GM06990 (cell line): Measurements from ENCODE around the gene RAB6B.
"Not testable (repeated sequence)": the region's sequence is repeated elsewhere in the genome, so short reads cannot be mapped to it uniquely, and the experiment has no call there.

Experiments used
- DNase-seq: peaks from one replicate; pipeline ENCODE4 v3.0.0-alpha.2; 2011; ENCODE audit not compliant: insufficient read length; ENCODE audit errors: extremely low read depth
- H3K27me3 ChIP-seq: replicated peaks from 2 replicates; pipeline ENCODE4 v1.6.0; 2011; ENCODE audit warnings: low read length; ENCODE audit not compliant: control insufficient read depth, insufficient read depth
- H3K36me3 ChIP-seq: 2 replicates; pipeline ENCODE4 v1.5.1; 2011; ENCODE audit warnings: low read length; ENCODE audit not compliant: control insufficient read depth, insufficient read depth
- H3K4me3 ChIP-seq: replicated peaks from 2 replicates; pipeline ENCODE4 v1.5.1; 2011; ENCODE audit warnings: low read depth, mild to moderate bottlenecking, control low read depth, low read length
- CTCF ChIP-seq: IDR thresholded peaks from 2 replicates; pipeline ENCODE4 v1.5.1; 2011; ENCODE audit warnings: low read length, control low read depth, mild to moderate bottlenecking, inconsistent platforms; ENCODE audit not compliant: insufficient read depth, poor library complexity, severe bottlenecking

Gene RAB6B

GRCh38 chr3:133782454-133782853, 113.2 kb downstream of the RAB6B start:
- no peak for DNase-seq
- TF ChIP-seq CTCF = no peak
- Histone ChIP-seq H3K4me3 (no peak overlapping the region), H3K27me3 (no peaks in the 10 kb centered on the region; the same call in 1 of the 2 replicates), H3K36me3 (no peaks in the 10 kb centered on the region)

- no peaks in the 10 kb centered on the region for H3K36me3 ChIP-seq
- DNase-seq = no peak
- TF ChIP-seq CTCF = no peak
- no peaks in the 10 kb centered on the region; the same call in 1 of the 2 replicates for H3K27me3 ChIP-seq
- H3K4me3 ChIP-seq = no peak overlapping the region
Measured at GRCh38 chr3:133781570-133781969, 114.1 kb downstream of the RAB6B start.

GRCh38 chr3:133780756-133781155, 114.9 kb downstream of the RAB6B start:
- H3K4me3 ChIP-seq, H3K36me3 ChIP-seq, DNase-seq, H3K27me3 ChIP-seq: not testable (repeated sequence)

- no peak for DNase-seq
- no peak overlapping the region for H3K4me3 ChIP-seq
- no peaks in the 10 kb centered on the region for H3K36me3 ChIP-seq
- H3K27me3 ChIP-seq = no peaks in the 10 kb centered on the region; the same call in none of the 2 replicates
- no peak for TF ChIP-seq CTCF
Measured at GRCh38 chr3:133779626-133780203, 116.0 kb downstream of the RAB6B start.

- Histone ChIP-seq H3K27me3 (no peaks in the 10 kb centered on the region; the same call in none of the 2 replicates), H3K4me3 (no peak overlapping the region), H3K36me3 (no peaks in the 10 kb centered on the region)
- DNase-seq = no peak
- no peak for TF ChIP-seq CTCF
Measured at GRCh38 chr3:133777807-133778568, 117.7 kb downstream of the RAB6B start.

- no peak for DNase-seq
- peak; percentile 15 for TF ChIP-seq CTCF
- H3K4me3 ChIP-seq = no peak overlapping the region
- no peaks in the 10 kb centered on the region for H3K36me3 ChIP-seq
- H3K27me3 ChIP-seq = no peaks in the 10 kb centered on the region; the same call in none of the 2 replicates
Measured at GRCh38 chr3:133776794-133777438, 118.8 kb downstream of the RAB6B start.
